Measurements from ENCODE around the gene RIPK1.
A peak's percentile ranks its signal among the peaks of the same experiment; 100 is the strongest.

RIPK1 gene

DNA sequence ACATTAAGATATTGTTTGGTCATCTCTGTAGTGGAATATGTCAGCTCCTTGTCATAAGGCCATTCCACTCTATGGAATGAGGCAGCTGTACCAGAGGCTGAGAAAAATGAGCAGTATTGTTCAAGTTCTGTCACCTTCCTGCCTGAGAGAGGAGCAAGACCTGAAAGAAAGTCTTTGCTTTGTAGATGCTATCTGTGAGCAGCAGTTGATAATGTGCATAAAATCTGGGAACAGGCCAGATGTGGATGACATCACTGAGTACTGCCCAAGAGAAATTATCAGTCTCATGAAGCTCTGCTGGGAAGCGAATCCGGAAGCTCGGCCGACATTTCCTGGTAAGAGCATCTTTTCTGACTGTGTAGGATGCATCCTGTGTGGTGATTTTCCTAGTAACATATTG, 16.8 kb downstream of the RIPK1 start:
- DNase-seq (ENCODE audit: low spot score), result no peak

- DNase-seq (ENCODE audit: low spot score), result no peak
Observed at GRCh38 chr6:3086282-3086946, 18.1 kb downstream of the RIPK1 start.

DNA sequence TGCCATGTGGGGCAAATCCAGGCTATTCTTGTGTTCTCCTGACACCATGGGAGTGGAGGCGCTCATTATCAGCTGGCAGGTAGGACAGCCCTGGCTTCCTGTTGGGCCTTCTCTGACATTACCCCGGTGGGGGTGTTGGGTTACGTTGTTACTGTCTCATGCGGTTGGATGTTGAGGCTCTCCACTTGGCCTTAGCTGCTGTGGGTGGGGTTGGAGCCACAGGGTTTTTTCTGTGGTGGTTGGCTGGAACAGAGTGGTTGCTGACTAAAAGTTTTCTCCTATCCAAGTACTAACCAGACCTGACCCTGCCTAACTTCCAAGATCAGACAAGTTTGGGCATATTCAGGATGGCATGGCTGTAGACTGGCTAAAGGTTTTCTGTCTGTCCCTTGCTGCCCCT, 20.2 kb downstream of the RIPK1 start:
- DNase-seq (ENCODE audit: low spot score), result no peak

DNA sequence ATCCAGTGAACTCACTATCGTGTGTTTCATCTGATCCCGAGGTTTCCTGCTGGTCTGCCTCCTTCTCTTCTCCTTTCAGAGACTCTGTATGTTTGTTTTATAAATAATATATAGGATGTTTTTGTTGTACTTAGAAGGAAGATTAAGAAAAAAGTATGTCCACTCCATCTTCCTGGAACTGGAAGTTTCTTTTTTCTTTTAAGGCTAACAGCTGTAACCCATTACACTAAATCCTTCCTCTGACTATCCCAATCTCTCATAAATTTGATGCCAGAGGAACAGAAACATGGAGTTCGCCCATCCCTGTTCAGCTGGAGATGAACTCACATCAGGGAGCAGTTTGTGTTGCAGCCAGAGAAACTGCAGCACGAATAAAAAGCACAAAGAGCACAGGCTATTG, 20.7 kb downstream of the RIPK1 start:
- DNase-seq (ENCODE audit: low spot score), result no peak

DNA sequence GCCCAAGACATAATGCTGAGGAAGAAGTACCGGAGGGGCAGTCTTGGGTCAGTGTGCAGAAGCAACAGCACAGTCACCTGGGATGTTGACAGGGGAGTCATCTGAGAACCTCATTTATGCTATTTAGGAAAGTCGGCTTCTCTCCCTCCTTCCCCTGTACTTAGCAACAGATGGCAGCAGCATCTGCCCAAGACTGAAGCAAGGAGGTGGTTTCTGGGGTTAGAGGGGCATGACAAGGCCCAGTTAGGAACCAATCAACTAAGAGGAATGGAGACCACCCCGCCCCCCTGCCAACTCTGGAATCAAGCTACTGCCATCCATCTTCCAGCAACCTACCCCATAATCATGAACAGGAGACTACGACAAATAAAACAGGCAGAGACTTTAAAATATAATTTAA, 21.7 kb downstream of the RIPK1 start:
- DNase-seq (ENCODE audit: low spot score), result no peak

- no peak for DNase-seq (ENCODE audit: low spot score)
Observed at GRCh38 chr6:3094815-3095214, 26.5 kb downstream of the RIPK1 start.

DNA sequence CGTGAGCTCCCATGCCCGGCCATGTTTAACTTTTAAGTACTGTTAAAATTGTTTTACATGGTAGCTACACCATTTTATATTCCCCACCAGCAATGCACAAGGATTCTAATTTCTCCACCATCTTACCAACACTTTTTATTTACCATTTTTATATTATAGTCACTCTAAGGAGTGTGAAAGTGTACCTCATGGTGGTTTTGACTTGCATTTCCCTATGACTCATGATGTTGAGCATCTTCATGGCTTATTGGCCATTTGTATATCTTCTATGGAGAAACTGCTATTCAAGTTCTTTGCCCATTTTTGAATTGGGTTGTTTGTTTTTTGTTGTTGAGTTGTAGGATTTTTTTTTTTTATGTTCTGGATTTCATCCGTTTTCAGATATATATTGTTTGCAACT, 34.6 kb downstream of the RIPK1 start:
- DNase-seq (ENCODE audit: low spot score), result no peak

- no peak for DNase-seq (ENCODE audit: low spot score)
Observed at GRCh38 chr6:3108746-3109414, 40.6 kb downstream of the RIPK1 start.

DNA sequence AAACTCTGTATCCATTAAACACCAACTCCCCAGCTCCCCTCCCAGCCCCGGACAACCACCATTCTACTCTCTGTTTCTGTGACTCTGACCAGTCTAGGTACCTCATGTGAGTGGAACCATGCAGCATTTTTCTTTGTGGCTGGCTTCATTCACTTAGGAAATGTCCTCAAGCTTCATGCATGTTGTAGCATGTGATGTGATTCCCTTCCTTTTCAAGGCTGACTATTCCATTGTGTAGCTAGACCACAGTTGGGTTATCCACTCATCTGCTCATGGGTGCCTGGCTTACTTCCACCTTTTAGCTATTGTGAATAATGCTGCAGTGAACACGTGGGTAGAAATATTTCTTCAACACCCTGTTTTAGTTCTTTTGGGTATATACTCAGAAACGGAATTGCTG, 41.5 kb downstream of the RIPK1 start:
- no peak for DNase-seq (ENCODE audit: low spot score)

DNA sequence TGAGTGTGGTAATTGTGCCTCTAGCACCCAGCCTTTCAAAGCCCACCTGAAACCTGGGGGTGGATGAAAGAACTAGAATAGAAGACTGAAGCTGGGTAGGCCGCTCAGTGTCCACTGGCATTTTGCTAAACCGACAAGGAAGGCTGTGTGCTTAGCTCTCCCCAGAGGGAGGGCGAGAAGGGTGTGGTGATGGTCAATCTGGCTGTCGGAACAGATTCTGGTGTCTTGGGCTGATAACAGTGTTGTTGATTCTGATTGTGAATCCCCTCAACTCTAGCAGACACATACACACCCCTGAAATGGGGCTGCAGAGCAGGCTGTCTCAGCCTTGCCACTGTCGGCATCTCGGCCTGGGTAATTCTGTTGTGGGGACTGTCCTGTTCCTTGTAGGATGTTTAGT, 46.1 kb downstream of the RIPK1 start:
- DNase-seq (ENCODE audit: low spot score), result no peak

DNA sequence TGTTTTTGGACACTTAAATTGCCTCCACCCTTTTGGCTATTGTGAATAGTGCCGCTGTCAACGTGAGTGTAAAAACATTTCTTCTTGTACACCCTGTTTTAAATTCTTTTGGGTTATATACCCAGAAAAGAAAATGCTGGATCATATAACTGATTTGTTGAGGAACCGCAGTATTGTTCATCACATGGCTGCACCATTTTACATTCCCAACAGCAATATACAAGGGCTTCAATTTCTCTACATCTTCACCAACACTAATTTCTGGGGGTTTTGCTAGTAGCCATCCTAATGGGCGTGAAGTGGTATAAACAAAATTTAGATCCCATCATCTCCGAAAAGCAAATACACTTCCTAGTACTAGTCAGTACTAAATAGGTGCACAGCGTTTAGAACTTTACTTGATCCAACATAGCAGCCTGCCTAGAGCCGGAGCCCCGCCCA, 49.6 kb downstream of the RIPK1 start:
- DNase-seq (ENCODE audit: low spot score), result no peak

DNA sequence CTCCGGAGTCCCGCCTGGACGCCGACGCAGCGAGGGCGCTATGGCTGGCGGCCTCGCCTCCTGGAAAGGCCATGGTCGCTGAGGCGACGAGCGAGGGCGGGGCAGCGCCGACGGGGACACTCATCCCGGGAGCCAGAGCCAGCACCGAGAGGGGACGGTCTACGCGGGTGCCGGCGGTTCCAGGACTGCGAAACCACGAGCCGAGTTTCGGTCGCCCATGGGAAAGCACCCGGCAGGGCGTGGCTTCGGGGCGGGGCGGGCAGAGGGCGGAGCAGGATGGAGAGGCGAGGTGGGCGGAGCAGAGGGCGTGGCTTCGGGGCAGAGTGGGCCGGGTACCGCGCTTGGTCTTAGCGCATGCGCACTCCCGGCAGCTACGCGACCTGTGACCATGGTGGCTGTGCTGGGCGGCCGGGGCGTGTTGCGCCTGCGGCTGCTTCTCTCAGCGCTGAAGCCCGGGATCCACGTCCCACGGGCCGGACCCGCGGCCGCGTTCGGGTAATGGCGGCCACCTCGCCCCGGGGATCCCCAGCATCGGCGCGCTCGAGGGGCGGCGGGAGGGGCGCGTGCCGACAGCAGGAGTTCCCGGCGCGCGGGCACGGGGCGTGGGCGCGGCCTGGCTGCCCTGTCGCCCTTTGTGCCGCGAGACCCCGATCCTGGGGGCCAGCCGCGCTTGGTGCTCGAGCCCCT, 50.2 kb downstream of the RIPK1 start, which contains the start of gene BPHL:
Gene BPHL (plus strand): TSS at position 359 of the 687 bp plus-strand sequence. CDS start 30 bp downstream, at position 389.
- peak; percentile 98 for DNase-seq (ENCODE audit: low spot score)

- no peak for DNase-seq (ENCODE audit: low spot score)
Observed at GRCh38 chr6:3119040-3119723, 50.9 kb downstream of the RIPK1 start.

DNA sequence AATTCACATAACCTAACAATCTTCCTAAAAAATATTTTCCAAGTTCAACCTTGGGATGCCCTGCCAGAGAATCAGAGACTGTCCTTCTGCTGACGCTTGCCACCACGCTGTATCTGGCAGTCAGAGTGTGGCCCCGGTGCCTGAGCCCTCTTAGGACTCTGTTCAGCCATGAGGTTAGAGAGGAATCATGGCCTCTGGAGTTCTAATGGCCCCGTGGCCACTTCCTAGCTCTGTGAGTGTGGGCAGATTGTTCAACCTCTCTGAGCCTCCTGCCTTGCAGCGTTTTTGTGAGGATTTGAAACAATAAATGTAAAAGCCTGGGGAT, 52.4 kb downstream of the RIPK1 start:
- no peak for DNase-seq (ENCODE audit: low spot score)

DNA sequence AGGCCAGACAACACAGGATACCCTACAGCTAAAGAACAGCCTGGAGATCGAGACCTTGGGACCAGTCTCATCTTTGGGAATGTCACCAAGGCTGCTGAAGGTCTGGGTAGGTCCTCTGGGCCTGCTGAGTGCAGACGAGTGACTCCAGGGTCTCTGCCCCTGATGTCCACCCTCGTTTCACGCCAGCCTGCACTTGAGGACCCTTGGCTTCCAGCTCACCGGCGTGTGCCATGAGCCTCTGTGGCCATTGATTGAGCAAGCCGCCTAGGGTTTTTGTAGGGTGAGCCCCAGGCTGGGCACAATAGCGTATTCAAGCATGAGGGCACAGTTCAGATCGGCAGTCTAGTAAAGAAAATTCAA, 54.5 kb downstream of the RIPK1 start:
- no peak for DNase-seq (ENCODE audit: low spot score)

GRCh38 chr6:3124667-3125066, 56.4 kb downstream of the RIPK1 start:
- DNase-seq (ENCODE audit: low spot score), result no peak

GRCh38 chr6:3125815-3126214, 57.5 kb downstream of the RIPK1 start:
- no peak for DNase-seq (ENCODE audit: low spot score)

DNA sequence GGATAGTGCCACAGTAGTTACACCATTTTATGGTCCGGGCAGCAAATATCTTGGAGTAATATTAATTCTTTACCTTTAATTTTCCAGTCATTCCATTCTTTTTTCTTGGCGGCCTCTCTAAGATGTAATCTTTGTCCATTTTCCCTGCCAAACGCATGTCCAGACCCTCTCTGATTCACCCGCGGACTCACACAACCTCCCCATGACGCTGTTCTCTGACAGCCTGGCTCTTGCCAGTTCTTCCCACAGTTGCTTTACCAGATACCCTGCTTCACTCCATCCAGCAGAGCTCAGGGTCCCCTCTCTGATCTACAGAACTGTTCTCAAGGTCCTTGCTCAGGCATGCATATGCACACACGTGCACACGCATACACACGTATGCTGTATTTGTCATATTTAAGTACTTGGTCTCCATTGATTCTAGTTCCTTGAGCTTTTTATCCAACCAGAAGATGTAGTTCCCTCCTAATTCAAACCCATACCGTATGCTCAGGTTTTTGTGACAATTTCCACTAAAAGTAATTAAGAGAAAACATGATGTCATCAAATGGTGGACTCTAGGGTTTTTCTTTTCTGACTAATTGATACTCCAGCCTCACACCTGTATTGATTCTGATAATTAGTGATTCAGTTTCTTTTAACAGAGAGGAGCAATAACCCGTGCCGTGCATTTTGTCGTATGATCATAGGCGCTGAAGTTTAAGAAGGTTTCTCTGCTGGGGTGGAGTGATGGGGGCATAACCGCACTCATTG, 60.2 kb downstream of the RIPK1 start:
- no peak for DNase-seq (ENCODE audit: low spot score)

DNA sequence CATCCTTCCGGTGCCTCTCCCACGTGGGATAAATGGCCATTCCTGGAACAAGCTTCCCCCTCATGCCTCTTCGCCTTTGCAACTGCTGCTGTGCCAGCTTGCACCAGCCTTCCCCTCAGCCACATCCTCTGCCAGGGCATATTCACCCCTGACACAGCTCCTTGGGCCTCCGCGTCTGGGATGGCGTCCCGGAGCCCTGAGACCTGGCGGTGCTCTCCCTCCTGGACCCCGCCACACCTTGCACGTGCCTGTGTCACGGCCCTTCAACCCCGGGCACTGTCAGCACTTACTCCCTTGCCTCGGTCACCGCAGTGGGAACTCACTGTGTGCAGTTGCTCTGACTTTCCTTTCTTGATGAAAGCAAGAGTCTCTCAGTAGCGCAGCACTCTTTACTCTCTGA, 63.4 kb downstream of the RIPK1 start:
- no peak for DNase-seq (ENCODE audit: low spot score)

DNA sequence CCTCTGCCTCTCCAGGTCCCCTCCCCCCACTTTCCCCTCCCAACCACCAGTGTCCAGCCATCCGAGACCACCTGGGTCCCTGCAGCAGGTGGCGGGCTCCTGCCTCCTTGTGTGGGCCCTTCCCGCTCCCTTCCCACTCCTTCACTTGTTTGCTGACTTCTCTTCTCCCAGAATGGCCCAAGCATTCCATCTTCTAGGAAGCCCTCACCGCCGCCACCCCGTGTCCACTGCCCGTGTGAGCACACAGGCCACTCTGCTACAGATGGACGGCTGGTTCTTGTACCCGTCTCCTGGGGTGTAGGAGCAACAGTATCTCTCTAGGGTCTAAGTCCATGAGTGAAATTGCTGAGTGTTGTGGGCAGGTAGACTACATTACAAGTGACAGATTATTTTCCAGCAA, 65.2 kb downstream of the RIPK1 start:
- no peak for DNase-seq (ENCODE audit: low spot score)

- DNase-seq (ENCODE audit: low spot score), result no peak
Observed at GRCh38 chr6:3135668-3136291, 67.5 kb downstream of the RIPK1 start.

Measured in CD4-positive, alpha-beta T cell treated with Interleukin-2 at 100 ng/mL for 4 hours (primary cell).